Peyer's patch (tissue), 4 donors: ENCODE results near the gene ZNF135.

Source experiments
- POLR2A ChIP-seq, 2 donors: fragments of 450-650 bp; IDR thresholded peaks; one replicate each; pipeline ENCODE4 v1.5.1; 2017; ENCODE audit warnings: antibody characterized with exemption in 2 of 2, mild to moderate bottlenecking in 2 of 2, moderate library complexity in 2 of 2
- TF ChIP-seq, protein P1 (sequence below), 6 experiments: fragments of 450-650 bp in 4 of 6; fragments of 200-600 bp in 2 of 6; sonication (generic) in 1 of 6; IDR thresholded peaks; one replicate each; pipeline ENCODE4 v1.5.1; 2017 to 2019; ENCODE audit warnings: antibody characterized with exemption in 6 of 6, mild to moderate bottlenecking in 3 of 6, moderate library complexity in 1 of 6

DNA sequence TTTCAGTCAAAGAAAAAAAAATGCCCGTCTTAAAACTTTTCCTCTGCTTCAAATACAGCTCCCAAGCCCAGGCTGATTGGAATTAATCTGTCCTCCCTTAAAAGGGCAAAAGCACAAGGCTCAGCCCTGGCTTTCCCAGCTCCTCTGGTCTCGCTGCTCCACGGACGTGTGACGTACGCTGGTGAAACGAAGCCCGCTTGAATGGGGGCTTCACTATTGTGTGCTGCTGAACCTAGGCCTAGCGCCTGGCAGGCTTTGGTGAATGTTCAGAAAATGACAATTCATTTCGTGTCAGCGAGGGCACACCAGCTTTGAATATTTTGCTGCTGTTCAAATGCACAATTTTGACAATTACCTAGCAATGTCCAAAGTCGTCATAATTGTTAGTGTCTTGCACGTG, 615 bp upstream of the ZNF135 start:
- TF ChIP-seq POLR2A (IDR thresholded peaks at IDR 0.05) = no peak
- TF ChIP-seq, protein P1, sequence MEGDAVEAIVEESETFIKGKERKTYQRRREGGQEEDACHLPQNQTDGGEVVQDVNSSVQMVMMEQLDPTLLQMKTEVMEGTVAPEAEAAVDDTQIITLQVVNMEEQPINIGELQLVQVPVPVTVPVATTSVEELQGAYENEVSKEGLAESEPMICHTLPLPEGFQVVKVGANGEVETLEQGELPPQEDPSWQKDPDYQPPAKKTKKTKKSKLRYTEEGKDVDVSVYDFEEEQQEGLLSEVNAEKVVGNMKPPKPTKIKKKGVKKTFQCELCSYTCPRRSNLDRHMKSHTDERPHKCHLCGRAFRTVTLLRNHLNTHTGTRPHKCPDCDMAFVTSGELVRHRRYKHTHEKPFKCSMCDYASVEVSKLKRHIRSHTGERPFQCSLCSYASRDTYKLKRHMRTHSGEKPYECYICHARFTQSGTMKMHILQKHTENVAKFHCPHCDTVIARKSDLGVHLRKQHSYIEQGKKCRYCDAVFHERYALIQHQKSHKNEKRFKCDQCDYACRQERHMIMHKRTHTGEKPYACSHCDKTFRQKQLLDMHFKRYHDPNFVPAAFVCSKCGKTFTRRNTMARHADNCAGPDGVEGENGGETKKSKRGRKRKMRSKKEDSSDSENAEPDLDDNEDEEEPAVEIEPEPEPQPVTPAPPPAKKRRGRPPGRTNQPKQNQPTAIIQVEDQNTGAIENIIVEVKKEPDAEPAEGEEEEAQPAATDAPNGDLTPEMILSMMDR (IDR thresholded peaks at IDR 0.05) = no peak
